SK-N-SH (cell line): ENCODE results near the gene PDE6G. TPM values are rescaled to one million over a fixed set of nuclear protein-coding genes. Genes with fewer than 3 reads are reported as not detected.

ENCODE experiments used
- CTCF ChIA-PET: fragments of 300-600, 350-600 bp; formaldehyde crosslinking; extraction: SDS; loops from one replicate; lab custom pipeline; 2021; lab: Yijun Ruan, JAX
- POLR2A ChIA-PET: fragments of 350-600 bp; sonication (Branson Sonifier 250); formaldehyde crosslinking; extraction: SDS; loops from one replicate; lab custom pipeline; 2020; ENCODE audit warnings: antibody characterized with exemption, inconsistent platforms; lab: Yijun Ruan, JAX
- DNase-seq: peaks from one replicate; pipeline ENCODE4 v3.0.0; 2012
- H2AFZ ChIP-seq: fragments of 200-600 bp; sonication (generic); 2 replicates; pipeline ENCODE4 v1.8.1; 2016; ENCODE audit warnings: antibody characterized with exemption, mild to moderate bottlenecking, low read depth
- H3F3A ChIP-seq: fragments of 200-600 bp; sonication (generic); replicated peaks from 2 replicates; pipeline ENCODE3; 2016; ENCODE audit warnings: antibody characterized with exemption, mild to moderate bottlenecking; ENCODE audit not compliant: insufficient read depth
- H3K27ac ChIP-seq, 2 experiments: fragments of 200-500 bp in 1 of 2; fragments of 200-600 bp in 1 of 2; sonication (Bioruptor generic) in 1 of 2; sonication (generic), shearing (Covaris generic) in 1 of 2; 2 replicates each; pipeline versions ENCODE4 v1.5.1 to v1.6.1; 2014 to 2016; ENCODE audit warnings: low read depth in 2 of 2, inconsistent platforms in 1 of 2, low read length in 1 of 2, mild to moderate bottlenecking in 1 of 2, mixed read lengths in 1 of 2
- H3K27me3 ChIP-seq: fragments of 200-600 bp; sonication (generic), shearing (Covaris generic); 2 replicates; pipeline ENCODE4 v1.6.1; 2016; ENCODE audit warnings: mixed run types; ENCODE audit not compliant: insufficient read depth
- H3K36me3 ChIP-seq, 2 experiments: fragments of 200-500 bp in 1 of 2; fragments of 200-600 bp in 1 of 2; sonication (Bioruptor generic) in 1 of 2; sonication (generic) in 1 of 2; replicated peaks in 1 of 2; 2 replicates each; pipeline versions ENCODE3 to v1.5.1; 2014 to 2016; ENCODE audit warnings: low read length in 1 of 2, mild to moderate bottlenecking in 1 of 2; ENCODE audit not compliant: insufficient read depth in 2 of 2, control insufficient read depth in 1 of 2
- H3K4me1 ChIP-seq, 2 experiments: fragments of 200-500 bp in 1 of 2; fragments of 200-600 bp in 1 of 2; sonication (Bioruptor generic) in 1 of 2; sonication (generic), shearing (Covaris generic) in 1 of 2; 2 replicates each; pipeline versions ENCODE4 v1.5.1 to v1.6.1; 2014 to 2016; ENCODE audit warnings: low read depth in 1 of 2, low read length in 1 of 2, mixed run types in 1 of 2; ENCODE audit not compliant: insufficient read depth in 2 of 2, control insufficient read depth in 1 of 2
- H3K4me2 ChIP-seq: fragments of 200-600 bp; sonication (generic), shearing (Covaris generic); 2 replicates; pipeline ENCODE4 v1.6.1; 2017; ENCODE audit warnings: mixed run types
- H3K4me3 ChIP-seq, 2 experiments: fragments of 200-500 bp in 1 of 2; fragments of 200-600 bp in 1 of 2; sonication (Bioruptor generic) in 1 of 2; sonication (generic), shearing (Covaris generic) in 1 of 2; 2 replicates each; pipeline versions ENCODE4 v1.5.1 to v1.8.1; 2014 to 2016; ENCODE audit warnings: low read depth in 2 of 2, inconsistent platforms in 1 of 2, low read length in 1 of 2, mild to moderate bottlenecking in 1 of 2, mixed read lengths in 1 of 2, moderate library complexity in 1 of 2
- H3K79me2 ChIP-seq: fragments of 200-600 bp; sonication (generic); 2 replicates; pipeline ENCODE4 v1.8.1; 2017; ENCODE audit warnings: mild to moderate bottlenecking; ENCODE audit not compliant: insufficient read depth
- H3K9ac ChIP-seq: fragments of 200-600 bp; sonication (generic); 2 replicates; pipeline ENCODE4 v1.6.1; 2017; ENCODE audit warnings: mixed run types
- H3K9me2 ChIP-seq: fragments of 200-600 bp; sonication (generic); 2 replicates; pipeline ENCODE4 v1.6.1; 2017; ENCODE audit warnings: mixed run types
- H3K9me3 ChIP-seq: fragments of 200-600 bp; sonication (generic); 2 replicates; pipeline ENCODE4 v1.6.1; 2017; ENCODE audit warnings: mixed run types, mild to moderate bottlenecking, moderate library complexity
- H4K20me1 ChIP-seq: fragments of 200-600 bp; sonication (generic); 2 replicates; pipeline ENCODE4 v1.6.1; 2017; ENCODE audit warnings: mild to moderate bottlenecking, mixed run types; ENCODE audit not compliant: insufficient read depth
- CHD2 ChIP-seq: fragments of 150-350 bp; IDR thresholded peaks from 2 replicates; pipeline ENCODE4 v1.6.1; 2018; ENCODE audit warnings: low read length; ENCODE audit not compliant: partially characterized antibody
- CTCF ChIP-seq: fragments of 200-600 bp; sonication (generic); IDR thresholded peaks from 2 replicates; pipeline ENCODE4 v1.6.1; 2017; ENCODE audit warnings: antibody characterized with exemption, mild to moderate bottlenecking, moderate library complexity
- ELF1 ChIP-seq: IDR thresholded peaks from 2 replicates; pipeline ENCODE4 v1.4.0; 2012
- EP300 ChIP-seq, 2 experiments: IDR thresholded peaks; 2 replicates each; pipeline versions ENCODE4 v1.4.0 to v1.6.1; 2012; ENCODE audit warnings: borderline replicate concordance in 1 of 2, low read depth in 1 of 2, low read length in 1 of 2
- EZH2phosphoT487 ChIP-seq: fragments of 200-600 bp; sonication (generic); IDR thresholded peaks from 2 replicates; pipeline ENCODE4 v1.6.1; 2017; ENCODE audit warnings: low read depth, mixed run types, mild to moderate bottlenecking, antibody characterized with exemption, moderate library complexity, borderline replicate concordance
- FOSL2 ChIP-seq: IDR thresholded peaks from 2 replicates; pipeline ENCODE4 v1.4.0; 2012; ENCODE audit warnings: low read depth, mild to moderate bottlenecking, moderate library complexity, borderline replicate concordance
- FOXM1 ChIP-seq: IDR thresholded peaks from 2 replicates; pipeline ENCODE4 v1.4.0; 2012; ENCODE audit warnings: low read depth, mild to moderate bottlenecking
- GABPA ChIP-seq: IDR thresholded peaks from 2 replicates; pipeline ENCODE4 v1.4.0; 2012; ENCODE audit warnings: low read depth, mild to moderate bottlenecking
- GATA2 ChIP-seq: sonication (generic); formaldehyde crosslinking; IDR thresholded peaks from 2 replicates; pipeline ENCODE4 v1.5.0; 2020; ENCODE audit warnings: mild to moderate bottlenecking, missing genetic modification reagents
- MXI1 ChIP-seq: IDR thresholded peaks from 2 replicates; pipeline ENCODE4 v1.6.1; 2012; ENCODE audit warnings: mild to moderate bottlenecking, low read depth, low read length, improper control_type of control experiment
- NFIC ChIP-seq: IDR thresholded peaks from 2 replicates; pipeline ENCODE4 v1.4.0; 2012; ENCODE audit warnings: borderline replicate concordance
- POLR2AphosphoS5 ChIP-seq: IDR thresholded peaks from 2 replicates; pipeline ENCODE4 v1.6.1; 2012; ENCODE audit warnings: low read depth, low read length
- RAD21 ChIP-seq: IDR thresholded peaks from 2 replicates; pipeline ENCODE4 v1.6.1; 2012; ENCODE audit warnings: mild to moderate bottlenecking, low read length
- RCOR1 ChIP-seq: fragments of 150-350 bp; IDR thresholded peaks from 2 replicates; pipeline ENCODE4 v1.6.1; 2017; ENCODE audit warnings: antibody characterized with exemption, low read length
- RXRA ChIP-seq: IDR thresholded peaks from 2 replicates; pipeline ENCODE4 v1.4.0; 2012; ENCODE audit warnings: low read depth, mild to moderate bottlenecking, borderline replicate concordance
- SMC3 ChIP-seq: IDR thresholded peaks from 2 replicates; pipeline ENCODE4 v1.6.1; 2012; ENCODE audit warnings: low read depth, low read length, improper control_type of control experiment
- TAF1 ChIP-seq: IDR thresholded peaks from 2 replicates; pipeline ENCODE4 v1.6.1; 2012; ENCODE audit warnings: low read depth, mild to moderate bottlenecking, low read length, moderate library complexity, borderline replicate concordance
- TCF12 ChIP-seq: IDR thresholded peaks from 2 replicates; pipeline ENCODE4 v1.4.0; 2012
- TEAD4 ChIP-seq: IDR thresholded peaks from 2 replicates; pipeline ENCODE4 v1.4.0; 2012; ENCODE audit warnings: mild to moderate bottlenecking, borderline replicate concordance; ENCODE audit not compliant: insufficient read depth
- USF1 ChIP-seq: IDR thresholded peaks from 2 replicates; pipeline ENCODE4 v1.4.0; 2012; ENCODE audit warnings: low read depth, borderline replicate concordance
- WGBS: methylation state at CpG from one replicate; pipeline ENCODE4 v1.1.6; 2017; ENCODE audit warnings: low lambda C conversion rate; 5-methylcytosine and 5-hydroxymethylcytosine counted together
- polyA plus RNA-seq, 3 experiments: library from polyadenylated mRNA; depleted of rRNA; stranded (reverse); fragments of >200 nt; gene quantifications; 2 replicates each; pipeline ENCODE4 v1.2.3, GENCODE V29; 2012

PDE6G gene
- polyA plus RNA-seq, 1 of the 3 experiments (the other 2 are of a cell fraction) = 5.0 TPM

- no peaks in the 10 kb centered on the region for H3K36me3 ChIP-seq
- TF ChIP-seq MXI1 = no peak
- TF ChIP-seq GABPA = no peak
- TF ChIP-seq ELF1 = no peak
- no peak for TF ChIP-seq FOSL2
- TF ChIP-seq TAF1 = no peak
- no peak for TF ChIP-seq NFIC
- TF ChIP-seq RAD21 = no peak
- TF ChIP-seq EZH2phosphoT487 = no peak
- TF ChIP-seq FOXM1 = no peak
- no peak for TF ChIP-seq EP300 (IDR thresholded peaks at IDR 0.05; ENCODE audit: borderline replicate concordance in 1 of 2, low read depth in 1 of 2, low read length in 1 of 2)
- TF ChIP-seq POLR2AphosphoS5 = no peak
- no peak for TF ChIP-seq TEAD4
- TF ChIP-seq SMC3 = no peak
- no peak for TF ChIP-seq CHD2
- TF ChIP-seq USF1 = no peak
- no peak for TF ChIP-seq RXRA
- no peak for TF ChIP-seq TCF12
- no peak for TF ChIP-seq CTCF
- TF ChIP-seq RCOR1 = no peak
- TF ChIP-seq GATA2 (CRISPR knock-in tag) = no peak
- 90% methylated on average over 20 of the region's 27 CpGs for WGBS
- no peaks in the 10 kb centered on the region for H3F3A ChIP-seq
- peaks cover 3% of the 10 kb centered on the region; the same call in 1 of the 2 replicates for H3K9me3 ChIP-seq
- no peak overlapping the region for H3K27ac ChIP-seq
- DNase-seq = peak; percentile 56
- no peaks in the 10 kb centered on the region for H3K9me2 ChIP-seq
- no peak overlapping the region for H3K9ac ChIP-seq
- no peaks in the 10 kb centered on the region; the same call in 1 of the 2 replicates for H3K27me3 ChIP-seq
- no peak overlapping the region for H3K4me2 ChIP-seq
- H3K4me1 ChIP-seq = peaks cover 6 to 7% of the 10 kb centered on the region in 2 experiments; a peak in 2 of 4 replicates
- H3K4me3 ChIP-seq = no peak overlapping the region
- H3K79me2 ChIP-seq = no peaks in the 10 kb centered on the region
- no peak overlapping the region for H2AFZ ChIP-seq
- ChIA-PET CTCF (no interaction called here), POLR2A (no interaction called here)
- no peaks in the 10 kb centered on the region for H4K20me1 ChIP-seq
Measured at GRCh38 chr17:81652906-81653771, 3.2 kb downstream of the PDE6G start.
